GM19467 (cell line): ENCODE results near the gene CHI3L1.

ENCODE experiments used
- ATAC-seq: cut with Tn5 transposase; IDR thresholded peaks from one replicate; pipeline ENCODE4 v1.9.1; 2021; ENCODE audit warnings: mild to moderate bottlenecking, moderate library complexity; ENCODE audit not compliant: unreplicated experiment

Gene CHI3L1

DNA sequence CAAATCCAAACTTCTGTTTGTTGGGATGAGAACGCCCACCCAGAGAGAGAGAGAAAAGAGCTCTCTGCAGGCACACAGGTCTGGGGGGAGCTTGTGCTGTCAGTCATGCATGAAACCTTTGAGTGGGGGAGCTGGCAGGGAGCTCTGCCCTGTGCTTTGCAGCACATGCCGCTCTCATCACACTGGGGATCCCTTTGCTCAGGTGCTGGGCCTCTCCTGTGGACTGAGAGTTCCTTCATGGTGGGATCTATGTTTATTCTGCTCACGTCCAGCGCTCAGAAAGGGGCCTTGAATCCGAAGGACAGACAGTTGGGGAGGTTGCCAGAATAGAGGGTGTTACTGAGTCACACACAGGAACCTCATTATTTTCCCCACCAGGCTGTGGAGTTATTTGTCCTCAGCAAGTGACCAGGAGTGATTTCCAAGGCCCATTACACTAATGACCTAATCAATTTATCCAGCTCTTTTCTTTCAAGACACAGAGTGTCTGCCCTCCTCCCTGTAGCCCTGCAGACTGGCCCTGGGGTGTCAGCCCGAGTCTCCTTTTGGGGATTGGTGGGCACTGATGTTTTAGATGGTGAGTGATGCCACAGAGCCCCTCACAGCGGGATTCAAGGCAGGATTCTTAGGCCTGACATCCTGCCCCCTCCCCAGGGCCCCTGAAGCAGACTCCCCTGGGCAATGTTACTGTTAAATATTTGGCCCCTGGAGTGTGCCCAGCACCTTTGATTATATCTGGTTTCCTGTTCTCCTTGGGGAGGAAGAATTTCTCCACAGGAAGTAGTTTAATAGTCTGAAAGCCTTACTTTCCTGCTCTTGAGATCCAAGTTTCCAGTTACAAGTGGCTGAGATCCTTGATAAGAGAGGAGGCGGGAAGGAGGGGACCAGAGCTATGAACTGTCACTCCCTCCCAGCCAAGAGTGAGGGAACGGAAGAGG lies 33.2 kb downstream of the CHI3L1 start:
- no peak for ATAC-seq

DNA sequence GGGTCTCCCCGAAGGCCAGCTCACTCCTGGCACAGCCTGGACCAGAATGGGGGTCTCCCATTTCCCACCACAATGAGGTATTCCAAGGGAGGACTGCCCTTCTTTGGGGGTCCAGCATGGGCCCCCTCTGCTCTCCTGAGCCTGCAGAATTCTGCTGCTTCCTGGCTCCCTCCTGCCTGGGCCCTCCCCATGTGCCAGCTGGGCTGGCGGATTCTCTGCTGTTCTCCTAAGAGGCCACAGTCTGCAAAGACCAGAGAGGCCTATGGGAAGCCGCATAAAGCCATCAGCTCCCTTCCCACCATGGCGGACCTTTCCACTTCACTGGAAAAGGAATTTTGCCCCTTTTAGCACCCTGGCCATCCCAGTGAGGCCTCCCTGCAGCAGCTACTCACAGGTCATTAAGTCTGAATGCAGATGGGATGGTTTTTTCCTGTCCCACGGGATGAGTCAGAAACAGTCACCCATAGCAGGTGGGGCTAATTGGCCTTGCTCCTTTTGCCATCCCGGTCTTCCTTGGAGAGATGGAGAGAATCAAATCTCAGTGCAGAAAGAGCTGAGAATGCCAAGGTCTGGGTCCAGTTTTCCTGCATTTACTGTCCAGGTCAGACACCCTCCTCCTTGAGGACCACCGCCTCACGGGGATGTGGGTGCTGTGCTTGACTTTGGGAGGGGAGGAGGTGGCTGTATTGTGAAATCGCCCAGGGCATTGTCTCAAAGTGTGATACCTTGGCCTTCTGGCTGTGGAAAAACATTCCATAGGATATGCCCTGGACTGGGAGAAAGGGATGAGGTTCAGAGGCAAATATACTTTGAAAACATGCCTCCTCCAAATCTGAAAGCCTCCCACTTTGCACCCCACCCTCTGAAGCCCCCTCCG lies 34.1 kb downstream of the CHI3L1 start:
- ATAC-seq, result no peak

DNA sequence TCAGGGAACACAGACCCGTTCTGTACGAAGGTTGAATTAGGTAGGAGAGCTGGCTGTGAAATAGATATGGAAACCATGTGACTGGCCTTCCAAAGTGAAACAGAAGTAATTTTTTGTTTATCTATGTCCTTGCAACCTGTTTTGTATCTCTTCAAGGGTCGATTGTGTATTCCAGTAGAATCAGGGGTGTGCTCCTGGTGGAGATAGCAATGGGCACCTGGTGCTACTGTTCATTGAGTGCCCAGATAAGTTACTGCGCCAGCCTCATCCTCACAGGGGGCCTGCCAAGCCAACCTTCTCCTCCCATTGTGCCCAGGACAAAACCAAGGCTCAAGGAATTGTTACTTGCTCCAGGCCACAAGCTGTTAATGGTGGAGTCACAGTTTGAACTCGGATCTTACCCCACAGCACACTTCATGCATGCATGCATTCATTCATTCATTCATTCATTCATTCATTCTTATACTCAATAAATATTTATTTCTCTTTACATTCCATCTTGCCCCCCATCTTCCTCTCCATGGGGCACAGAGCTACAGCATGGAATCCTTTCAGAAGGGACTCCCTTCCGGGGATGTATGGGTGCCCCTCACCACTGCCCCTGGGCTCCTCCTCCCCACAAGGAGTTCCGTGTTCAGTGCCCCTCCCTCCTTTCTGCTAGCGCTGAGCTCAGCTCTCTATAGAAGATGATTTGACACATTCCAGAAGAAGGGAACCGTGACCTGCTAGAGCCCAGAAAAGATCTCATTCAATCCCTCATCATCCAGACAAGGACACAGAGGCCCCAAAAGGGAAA lies 34.9 kb downstream of the CHI3L1 start:
- ATAC-seq, result no peak

DNA sequence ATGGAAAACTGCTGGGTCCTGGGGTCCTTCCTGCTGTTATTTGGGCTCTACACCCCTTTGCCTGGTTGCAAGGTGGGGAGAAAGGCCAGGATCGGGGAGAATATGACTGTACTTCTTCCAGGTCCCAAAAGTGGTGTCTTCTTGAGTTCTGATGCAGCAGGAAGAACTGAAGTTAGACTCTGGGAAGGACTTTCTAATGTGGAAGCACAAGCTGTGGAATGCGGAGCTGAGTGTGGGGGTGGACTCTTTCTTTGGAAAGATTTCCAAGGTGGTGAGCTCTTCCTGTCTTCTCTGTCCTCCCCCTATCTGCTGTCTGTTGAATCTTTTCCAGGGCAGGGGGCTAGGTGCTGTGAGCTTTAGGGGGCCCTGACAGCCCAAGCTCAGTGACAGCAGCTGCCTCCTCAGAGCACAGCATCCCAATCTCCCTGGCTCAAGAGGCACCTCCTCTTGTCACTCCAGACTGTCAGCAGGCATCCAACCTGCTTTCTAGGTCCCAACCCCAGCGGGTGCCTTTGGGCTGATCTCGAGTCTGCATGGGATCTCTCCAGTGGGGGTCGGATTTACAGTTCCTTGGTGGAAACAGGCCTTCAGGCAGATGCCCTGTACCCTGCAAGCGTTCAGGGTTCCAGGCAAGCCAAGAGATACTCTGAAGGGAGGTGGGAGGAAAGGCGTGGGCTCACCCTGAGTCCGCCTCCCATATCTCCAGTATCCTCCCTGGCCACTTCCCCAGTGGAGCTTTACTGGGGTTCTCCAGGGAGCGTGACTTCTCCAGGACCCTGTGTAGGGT lies 35.8 kb downstream of the CHI3L1 start:
- no peak for ATAC-seq

DNA sequence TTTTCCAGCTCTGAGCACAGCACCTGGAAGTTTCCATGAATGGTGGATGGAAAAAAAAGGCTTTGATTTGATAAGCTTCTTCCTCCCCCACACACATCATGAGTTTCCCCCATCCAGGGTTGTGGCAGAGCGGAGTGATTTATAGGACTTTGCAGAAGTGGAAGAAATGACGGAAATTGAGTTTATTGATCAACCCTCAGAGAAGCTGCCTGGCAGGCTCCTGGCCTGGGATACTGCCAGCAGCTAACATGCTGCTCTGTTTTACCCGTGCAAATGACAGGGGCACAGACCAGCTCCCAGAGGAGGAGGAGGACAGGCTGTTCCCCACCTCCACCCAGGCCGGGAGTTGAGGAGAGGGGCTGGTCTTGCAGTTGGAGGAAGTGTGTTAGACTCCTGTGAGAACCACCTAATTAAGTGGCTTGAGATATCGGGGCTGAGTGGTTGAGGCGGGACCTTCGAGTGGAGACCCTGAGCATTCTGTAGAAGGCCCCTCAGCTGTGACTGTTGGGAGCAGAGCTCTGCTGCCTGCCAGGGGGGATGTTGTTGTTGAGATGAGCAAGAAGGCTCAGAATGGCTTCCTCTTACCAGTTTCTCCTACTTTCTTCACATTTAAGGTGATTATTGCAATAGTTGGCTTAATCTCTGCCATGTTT lies 37.2 kb downstream of the CHI3L1 start:
- no peak for ATAC-seq

DNA sequence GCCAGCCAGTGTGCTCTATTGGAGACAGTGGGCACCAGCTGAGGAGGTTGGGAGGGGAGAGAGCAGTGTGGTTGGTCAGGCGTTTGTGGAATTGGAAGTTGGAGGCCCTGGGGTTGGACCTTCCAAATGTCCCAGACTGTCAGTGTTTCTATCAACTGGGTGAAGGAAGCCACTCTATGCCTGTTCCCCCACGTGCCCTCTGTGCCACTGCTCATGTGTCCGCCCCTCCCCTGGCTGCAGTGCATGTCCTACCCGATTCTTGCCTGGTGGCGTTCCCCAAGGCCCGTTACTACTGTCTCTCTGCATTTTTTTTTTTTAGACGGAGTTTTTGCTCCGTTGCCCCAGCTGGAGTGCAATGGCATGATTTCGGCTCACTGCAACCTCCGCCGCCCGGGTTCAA lies 37.9 kb downstream of the CHI3L1 start:
- ATAC-seq, result no peak

DNA sequence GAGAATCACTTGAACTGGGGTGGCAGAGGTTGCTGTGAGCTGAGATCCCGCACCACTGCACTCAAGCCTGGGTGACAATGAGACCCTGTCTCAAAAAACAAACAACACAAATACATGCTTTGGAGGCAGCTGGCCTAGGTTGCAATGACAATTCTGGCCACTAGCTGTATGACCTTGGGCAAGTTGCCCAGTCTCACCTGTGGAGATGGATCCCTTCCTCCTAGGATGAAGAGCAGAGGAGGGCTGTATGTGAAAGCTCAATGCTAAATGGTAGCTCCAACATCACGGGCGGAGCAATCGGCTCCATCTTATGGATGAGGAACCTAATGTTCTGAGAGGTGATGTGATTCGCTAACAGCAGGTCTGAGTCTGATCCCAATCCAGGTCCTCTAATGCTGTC lies 38.4 kb downstream of the CHI3L1 start:
- ATAC-seq, result no peak

DNA sequence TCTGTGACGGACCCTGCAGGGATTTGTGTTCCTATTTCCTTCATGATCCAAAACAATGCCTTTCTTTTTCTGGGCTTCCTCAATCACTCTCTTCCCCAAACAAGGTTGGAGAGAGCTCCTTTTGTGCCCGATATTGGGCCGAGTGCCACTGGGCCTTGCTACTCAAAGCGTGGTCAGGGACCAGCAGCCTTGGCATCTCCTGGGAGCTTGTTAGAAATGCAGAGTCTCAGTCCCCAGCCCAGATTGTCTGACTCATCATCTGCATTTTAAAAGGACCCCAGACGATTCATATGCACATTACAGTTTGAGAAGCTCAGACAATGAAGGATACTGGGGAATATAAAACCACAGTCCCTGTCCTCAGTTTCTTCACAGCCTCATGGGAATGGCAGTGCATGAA lies 39.1 kb downstream of the CHI3L1 start:
- ATAC-seq, result no peak

DNA sequence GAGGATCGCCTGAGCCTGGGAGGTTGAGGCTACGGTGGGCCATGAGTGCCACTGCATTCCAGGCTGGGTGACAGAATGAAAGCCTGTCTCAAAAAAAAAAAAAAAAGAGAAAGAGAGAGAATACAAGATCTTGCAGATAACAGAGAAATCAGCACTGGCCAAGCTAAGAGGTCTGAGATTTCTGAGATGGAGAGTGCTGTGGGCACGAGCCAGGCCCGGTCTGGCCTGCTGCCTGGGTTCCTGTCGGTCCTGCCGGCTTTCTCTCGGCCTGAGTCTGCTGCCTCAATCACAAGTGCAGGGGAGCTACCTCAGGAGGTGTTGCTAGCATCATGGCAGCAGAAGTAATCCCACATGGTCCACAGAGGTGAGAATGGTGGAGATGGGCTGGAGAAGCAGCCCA lies 40.0 kb downstream of the CHI3L1 start:
- ATAC-seq, result no peak

GRCh38 chr1:203146042-203146369 lies 40.5 kb downstream of the CHI3L1 start:
- ATAC-seq, result no peak

- ATAC-seq, result no peak
Measured at GRCh38 chr1:203145321-203146041, 41.0 kb downstream of the CHI3L1 start.

GRCh38 chr1:203144661-203145060 lies 41.8 kb downstream of the CHI3L1 start:
- no peak for ATAC-seq

DNA sequence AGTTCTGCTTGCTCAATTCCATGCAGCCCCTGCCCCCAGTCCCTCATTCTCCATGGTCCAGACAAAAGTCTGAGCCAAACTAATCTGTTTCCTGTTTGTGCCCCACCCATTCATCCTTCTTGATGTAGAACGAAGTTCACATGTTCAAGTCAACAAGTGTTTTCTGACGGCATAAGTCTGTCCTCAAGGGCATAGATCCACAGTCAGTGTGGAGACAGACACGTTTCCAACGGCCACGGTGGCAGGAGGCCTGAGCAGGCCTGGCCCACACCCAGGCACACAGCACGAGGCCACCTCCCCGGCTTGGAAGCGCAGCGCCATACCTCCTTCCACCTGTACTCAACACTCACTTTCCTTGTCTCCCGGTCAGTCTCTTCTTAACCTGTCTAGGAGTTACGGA lies 42.9 kb downstream of the CHI3L1 start:
- ATAC-seq, result no peak

GRCh38 chr1:203142684-203143408 lies 43.7 kb downstream of the CHI3L1 start:
- no peak for ATAC-seq

GRCh38 chr1:203142124-203142523 lies 44.4 kb downstream of the CHI3L1 start:
- no peak for ATAC-seq

DNA sequence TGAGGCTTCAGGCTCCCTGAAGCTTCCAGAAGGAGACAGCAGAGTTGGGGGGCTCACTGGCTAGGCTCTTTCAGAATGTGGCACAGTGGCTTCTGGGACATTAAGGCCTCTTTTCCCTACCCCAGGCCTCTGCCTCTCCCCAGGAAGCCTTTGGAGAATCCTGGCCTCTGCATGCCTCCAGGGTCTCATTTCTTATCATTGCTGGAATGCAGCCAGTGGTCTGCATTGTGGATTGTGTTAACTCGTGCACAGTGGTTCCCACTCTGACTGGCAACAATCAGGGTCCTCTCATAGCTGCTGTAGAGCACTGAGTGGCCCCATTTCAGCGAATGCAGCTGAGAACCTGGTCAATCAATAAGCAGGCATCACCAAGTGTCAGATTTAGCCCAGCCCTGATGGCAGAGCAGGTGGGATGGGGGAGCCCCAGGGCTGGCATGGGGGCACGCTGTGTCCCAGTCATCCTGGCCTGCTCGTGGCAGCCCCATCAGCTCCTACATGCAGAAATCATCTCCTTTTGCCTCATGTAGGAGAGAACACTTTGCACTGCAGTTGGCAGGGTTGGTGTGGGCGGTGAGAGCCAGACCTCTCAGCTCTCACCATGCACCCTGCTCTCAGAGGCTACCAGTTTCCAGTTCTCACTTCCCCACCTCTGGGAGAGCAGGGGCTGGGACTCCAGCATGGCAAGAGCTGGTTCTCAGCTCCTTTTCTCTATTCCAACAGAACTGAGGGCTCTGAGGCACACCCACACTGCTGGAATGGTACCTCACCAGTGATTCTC lies 45.6 kb downstream of the CHI3L1 start:
- no peak for ATAC-seq

DNA sequence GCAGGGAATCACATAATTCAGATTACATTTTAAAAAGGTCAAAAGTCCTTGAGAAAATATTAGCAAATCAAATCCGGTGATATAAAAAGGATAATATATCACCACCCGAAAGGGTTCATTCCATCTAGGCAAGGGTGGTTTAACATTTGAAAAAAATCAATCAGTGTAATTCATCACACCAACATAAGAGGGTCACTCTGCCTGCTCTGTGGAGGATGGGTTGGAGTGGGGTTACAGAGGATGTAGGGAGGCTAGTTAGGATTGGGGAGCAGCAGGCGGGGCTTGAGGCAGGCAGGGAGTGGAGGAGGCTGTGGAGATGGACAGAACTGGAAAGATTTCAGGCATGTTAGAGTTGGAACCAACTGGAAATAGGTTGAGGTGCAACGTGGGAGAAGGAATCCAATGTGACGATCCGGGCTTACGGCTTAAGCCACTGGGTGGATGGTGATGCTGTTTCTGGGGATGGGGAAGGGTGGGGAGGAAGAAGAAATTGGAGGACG lies 46.5 kb downstream of the CHI3L1 start:
- no peak for ATAC-seq

DNA sequence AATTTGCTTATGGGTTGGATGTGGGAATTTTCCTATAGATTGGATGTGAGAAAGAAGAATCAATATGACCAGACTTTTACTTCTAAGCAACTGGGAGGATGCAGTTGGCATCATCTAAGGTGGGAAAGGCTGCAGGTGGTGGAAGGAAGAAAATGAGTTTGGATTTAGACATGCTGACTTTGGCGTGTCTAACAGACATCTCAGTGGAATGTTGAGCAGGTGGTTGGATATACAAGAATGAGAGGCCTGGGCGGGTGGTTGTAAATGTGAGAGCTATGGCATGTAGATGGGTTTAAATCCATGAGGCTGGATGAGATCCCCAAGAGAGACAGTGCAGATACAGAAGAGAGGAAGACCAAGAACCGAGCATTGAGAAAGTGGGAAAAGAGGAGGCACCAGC lies 48.4 kb downstream of the CHI3L1 start:
- ATAC-seq, result no peak
